ENCODE results near the gene P3H4.

DNA sequence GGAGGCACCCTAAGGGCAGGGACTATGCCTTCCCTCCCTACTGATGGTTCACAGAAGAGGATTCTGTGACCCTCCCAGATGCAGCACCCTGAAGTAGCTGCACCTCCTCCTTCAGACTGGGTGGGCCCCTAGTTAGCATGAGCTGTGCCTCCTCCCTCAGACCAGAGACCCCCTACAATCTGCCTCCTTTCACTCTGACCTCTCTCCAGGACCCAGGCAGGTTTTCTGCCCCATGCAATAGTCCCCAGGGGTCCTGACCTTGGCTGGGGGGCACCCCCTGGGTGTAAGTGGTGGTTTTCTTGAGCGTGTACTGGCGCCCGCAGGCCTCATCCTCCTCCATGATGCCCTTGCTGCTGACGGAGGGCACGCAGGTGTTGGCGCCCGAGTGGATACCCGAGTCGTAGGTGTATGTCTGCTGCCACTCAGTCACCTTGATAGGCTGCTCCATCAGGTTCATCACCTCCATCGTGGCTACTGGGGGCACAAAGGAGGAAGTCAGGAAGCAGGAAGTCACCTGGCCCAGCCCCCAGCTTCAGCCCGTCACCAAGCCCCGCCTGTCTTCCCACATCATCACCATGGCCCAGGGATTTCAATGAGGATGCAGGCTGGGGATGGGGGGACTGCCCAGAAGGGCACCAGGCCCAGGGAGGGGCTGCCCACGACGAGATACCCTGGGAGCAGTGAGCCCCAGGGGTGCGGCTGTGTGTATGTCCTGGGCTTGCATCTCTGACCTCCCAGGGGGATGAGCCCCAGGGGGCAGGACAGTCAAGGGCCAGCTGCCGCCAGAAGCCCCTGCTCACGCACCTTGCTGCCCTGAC, 40.2 kb downstream of the P3H4 start:
- TF ChIP-seq EZH2 (IDR thresholded peaks at IDR 0.05; ENCODE audit: borderline replicate concordance, control insufficient read depth, low read depth, low read length), result no peak
- TF ChIP-seq BMI1 (IDR thresholded peaks at IDR 0.05; ENCODE audit: borderline replicate concordance), result no peak
- TF ChIP-seq ZBTB33 (IDR thresholded peaks at IDR 0.05), result no peak
- TF ChIP-seq MTA3 (IDR thresholded peaks at IDR 0.05; ENCODE audit: borderline replicate concordance, low read length), result no peak
- no peak for TF ChIP-seq HDAC6 (IDR thresholded peaks at IDR 0.05; ENCODE audit: unreplicated experiment)
- 0 out of 2 replicates have a peak, but pooled peaks have one; percentile 15 for TF ChIP-seq NBN (IDR thresholded peaks at IDR 0.05)
- TF ChIP-seq HDAC2 (IDR thresholded peaks at IDR 0.05), result no peak
- TF ChIP-seq EP300 (IDR thresholded peaks at IDR 0.05; ENCODE audit: borderline replicate concordance in 1 of 2, control insufficient read depth in 1 of 2, low read depth in 2 of 2, low read length in 2 of 2), result no peak
- TF ChIP-seq POLR2AphosphoS5 (IDR thresholded peaks at IDR 0.05; ENCODE audit: low read length), result peak; percentile 38; the same call in 1 of the 2 replicates

Measured in GM12878 (cell line).